HG03520 (cell line): ENCODE data around the gene TMEM232.
"Not testable (repeated sequence)": the region's sequence is repeated elsewhere in the genome, so short reads cannot be mapped to it uniquely, and the experiment has no call there.

Experiments
- ATAC-seq: cut with Tn5 transposase; IDR thresholded peaks from one replicate; pipeline ENCODE4 v1.9.1; 2021; ENCODE audit warnings: mild to moderate bottlenecking, moderate library complexity; ENCODE audit not compliant: unreplicated experiment

The TMEM232 gene

GRCh38 chr5:110726249-110727024 lies at the start of gene TMEM232:
Gene TMEM232 (minus strand): TSS chr5:110726671. CDS start chr5:110667352, 59,319 bp downstream.
- ATAC-seq: peak; percentile 100

GRCh38 chr5:110770286-110770685 lies 43.8 kb upstream of the TMEM232 start:
- no peak for ATAC-seq

- no peak for ATAC-seq
Measured at GRCh38 chr5:110769000-110769681, 42.7 kb upstream of the TMEM232 start.

GRCh38 chr5:110768138-110768860 lies 41.8 kb upstream of the TMEM232 start:
- no peak for ATAC-seq

- no peak for ATAC-seq
Measured at GRCh38 chr5:110760158-110760557, 33.7 kb upstream of the TMEM232 start.

GRCh38 chr5:110757118-110757729 lies 30.8 kb upstream of the TMEM232 start:
- no peak for ATAC-seq

- ATAC-seq: no peak
Measured at GRCh38 chr5:110754181-110754580, 27.7 kb upstream of the TMEM232 start.

GRCh38 chr5:110753600-110753999 lies 27.1 kb upstream of the TMEM232 start:
- no peak for ATAC-seq

GRCh38 chr5:110752953-110753352 lies 26.5 kb upstream of the TMEM232 start:
- peak; percentile 10 for ATAC-seq

GRCh38 chr5:110751902-110752762 lies 25.7 kb upstream of the TMEM232 start:
- ATAC-seq: peak; percentile 96

GRCh38 chr5:110738812-110739651 lies 12.6 kb upstream of the TMEM232 start, which contains the start of gene SLC25A46:
Gene SLC25A46 (plus strand): TSS chr5:110739007. CDS start chr5:110739120, 113 bp downstream.
- peak; percentile 94 for ATAC-seq

GRCh38 chr5:110738503-110738811 lies 12.0 kb upstream of the TMEM232 start:
- peak; percentile 75 for ATAC-seq

GRCh38 chr5:110736753-110737152 lies 10.3 kb upstream of the TMEM232 start:
- ATAC-seq: no peak

GRCh38 chr5:110735556-110735955 lies 9.1 kb upstream of the TMEM232 start:
- ATAC-seq: no peak

- no peak for ATAC-seq
Measured at GRCh38 chr5:110734101-110734500, 7.6 kb upstream of the TMEM232 start.

- ATAC-seq: not testable (repeated sequence)
Measured at GRCh38 chr5:110731499-110731898, 5.0 kb upstream of the TMEM232 start.

- peak; percentile 40 for ATAC-seq
Measured at GRCh38 chr5:110727025-110727314, 499 bp upstream of the TMEM232 start.

GRCh38 chr5:110718311-110718710 lies 8.2 kb downstream of the TMEM232 start:
- ATAC-seq: no peak
